Testis (tissue), 3 donors: Measurements from ENCODE around the gene TBC1D22A. TPM values are rescaled to one million over a fixed set of nuclear protein-coding genes. Genes with fewer than 3 reads are reported as not detected.

Experiments used
- DNase-seq: peaks from one replicate; pipeline ENCODE4 v3.0.0-alpha.2; 2019
- H3K27ac ChIP-seq, 2 donors: fragments of 200-600 bp; sonication (generic); one replicate each; pipeline ENCODE4 v1.5.1; 2019
- H3K27me3 ChIP-seq: fragments of 200-600 bp; sonication (generic); one replicate; pipeline ENCODE4 v1.5.1; 2019
- H3K36me3 ChIP-seq: fragments of 200-600 bp; sonication (generic); one replicate; pipeline ENCODE4 v1.5.1; 2017; ENCODE audit warnings: low read depth; ENCODE audit errors: missing control alignments
- H3K4me1 ChIP-seq: fragments of 200-600 bp; sonication (generic); one replicate; pipeline ENCODE4 v1.5.1; 2019
- H3K4me3 ChIP-seq, 2 donors: fragments of 200-600 bp; sonication (generic); one replicate each; pipeline ENCODE4 v1.5.1; 2017 to 2019
- H3K9me3 ChIP-seq: fragments of 200-600 bp; sonication (generic); one replicate; pipeline ENCODE4 v1.5.1; 2017
- CTCF ChIP-seq, 3 experiments: fragments of 450-650 bp in 2 of 3; fragments of 200-600 bp in 1 of 3; sonication (generic) in 1 of 3; IDR thresholded peaks; one replicate each; pipeline ENCODE4 v1.5.1; 2016 to 2019; ENCODE audit warnings: antibody characterized with exemption in 3 of 3, mild to moderate bottlenecking in 2 of 3, moderate library complexity in 1 of 3
- POLR2A ChIP-seq: fragments of 450-650 bp; IDR thresholded peaks from one replicate; pipeline ENCODE4 v1.6.1; 2017; ENCODE audit warnings: antibody characterized with exemption, mild to moderate bottlenecking, moderate library complexity
- WGBS, 2 donors: methylation state at CpG; one replicate each; pipeline ENCODE4 v1.1.5; 2018; 5-methylcytosine and 5-hydroxymethylcytosine counted together
- intact Hi-C: fragments of 100-400 bp; cut with DNase I; formaldehyde crosslinking; loops from one replicate; pipeline ENCODE4 v1.15.1; 2023; ENCODE audit warnings: low total_unique reads
- polyA plus RNA-seq: library from polyadenylated mRNA; stranded (reverse); fragments of 350-450 nt; fragmentation: Illumina TruSeq; extraction: RNeasy Lipid Tissue Mini Kit (QIAGEN cat#74804); gene quantifications from one replicate; pipeline ENCODE4 v1.2.3, GENCODE V29; 2014; ENCODE audit warnings: low read depth, low replicate concordance; ENCODE audit not compliant: insufficient read depth
- total RNA-seq, 2 donors: library from RNA; depleted of rRNA; stranded (reverse); fragments of >200 nt; gene quantifications; one replicate each; pipeline ENCODE4 v1.2.3, GENCODE V29; 2016

The TBC1D22A gene
- total and polyA plus RNA-seq, 3 donors from 2014 or later: 16.6 to 32.8 (median 28.5) TPM

- intact Hi-C loops: no loop called here
- no peak overlapping the region for H3K27ac ChIP-seq
- H3K4me1 ChIP-seq: peaks cover 6% of the 10 kb centered on the region
- H3K9me3 ChIP-seq: no peaks in the 10 kb centered on the region
- H3K27me3 ChIP-seq: no peaks in the 10 kb centered on the region
- no peaks in the 10 kb centered on the region for H3K36me3 ChIP-seq
- H3K4me3 ChIP-seq: no peak overlapping the region
- WGBS, 2 donors: 73 to 80% methylated on average over 5 of the region's 5 CpGs
- TF ChIP-seq CTCF (IDR thresholded peaks at IDR 0.05): no peak
- no peak for TF ChIP-seq POLR2A
- no peak for DNase-seq
These were observed 200.0 kb downstream of the TBC1D22A start for GRCh38 chr22:46962406-46962805.

GRCh38 chr22:46963672-46964545, 201.5 kb downstream of the TBC1D22A start:
- no peak for TF ChIP-seq CTCF (IDR thresholded peaks at IDR 0.05)
- Histone ChIP-seq H3K4me3 (no peak overlapping the region), H3K36me3 (no peaks in the 10 kb centered on the region), H3K4me1 (peaks cover 6% of the 10 kb centered on the region), H3K27ac (no peak overlapping the region), H3K9me3 (no peaks in the 10 kb centered on the region), H3K27me3 (no peaks in the 10 kb centered on the region)
- WGBS, 2 donors: 90% methylated on average over 9 to 16 of the region's 16 CpGs
- no peak for DNase-seq
- intact Hi-C loops: no loop called here

- Histone ChIP-seq H3K27ac (no peak overlapping the region), H3K9me3 (no peaks in the 10 kb centered on the region), H3K27me3 (no peaks in the 10 kb centered on the region), H3K4me3 (no peak overlapping the region), H3K36me3 (no peaks in the 10 kb centered on the region), H3K4me1 (peaks cover 6% of the 10 kb centered on the region)
- no peak for DNase-seq
- TF ChIP-seq POLR2A: no peak
- no peak for TF ChIP-seq CTCF (IDR thresholded peaks at IDR 0.05)
- intact Hi-C loops: no loop called here
- 92 to 94% methylated on average over 28 to 31 of the region's 31 CpGs for WGBS, 2 donors
These were observed 202.5 kb downstream of the TBC1D22A start for GRCh38 chr22:46964773-46965550.

- Histone ChIP-seq H3K9me3 (no peaks in the 10 kb centered on the region), H3K4me1 (peaks cover 7% of the 10 kb centered on the region), H3K27ac (no peak overlapping the region), H3K36me3 (no peaks in the 10 kb centered on the region), H3K4me3 (no peak overlapping the region), H3K27me3 (no peaks in the 10 kb centered on the region)
- 89 to 90% methylated on average over 32 to 33 of the region's 33 CpGs for WGBS, 2 donors
- TF ChIP-seq POLR2A: no peak
- TF ChIP-seq CTCF (IDR thresholded peaks at IDR 0.05): no peak
- no peak for DNase-seq
- intact Hi-C loops: no loop called here
These were observed 203.4 kb downstream of the TBC1D22A start for GRCh38 chr22:46965555-46966494.
